ENCODE results near the gene NRP2. TPM values are rescaled to one million over a fixed set of nuclear protein-coding genes. Genes with fewer than 3 reads are reported as not detected.

NRP2 gene
- total RNA-seq, 4 donors from 2014 or later: 195 to 440 (median 314) TPM

DNA sequence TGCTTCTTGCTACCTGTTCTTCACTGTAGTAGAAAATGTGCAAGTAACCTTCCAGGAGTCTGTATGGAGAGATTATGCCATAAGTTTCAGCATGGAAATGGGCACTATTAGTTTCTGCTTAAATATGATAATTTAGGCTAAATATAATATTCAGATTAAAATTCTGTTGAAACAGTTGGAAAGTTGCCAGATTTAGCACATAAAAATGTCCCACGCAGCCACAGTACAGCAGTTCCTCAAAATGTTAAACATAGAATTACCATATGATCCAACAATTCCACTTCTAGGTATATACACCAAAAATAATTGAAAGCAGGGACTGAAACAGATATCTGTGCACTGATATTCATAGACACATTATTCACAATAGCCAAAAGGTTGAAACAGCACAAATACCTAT, 121.2 kb downstream of the NRP2 start:
- intact Hi-C loops (cut with DNase I): no loop called here
- H3K4me3 ChIP-seq: no peak overlapping the region
- TF ChIP-seq, protein P1, sequence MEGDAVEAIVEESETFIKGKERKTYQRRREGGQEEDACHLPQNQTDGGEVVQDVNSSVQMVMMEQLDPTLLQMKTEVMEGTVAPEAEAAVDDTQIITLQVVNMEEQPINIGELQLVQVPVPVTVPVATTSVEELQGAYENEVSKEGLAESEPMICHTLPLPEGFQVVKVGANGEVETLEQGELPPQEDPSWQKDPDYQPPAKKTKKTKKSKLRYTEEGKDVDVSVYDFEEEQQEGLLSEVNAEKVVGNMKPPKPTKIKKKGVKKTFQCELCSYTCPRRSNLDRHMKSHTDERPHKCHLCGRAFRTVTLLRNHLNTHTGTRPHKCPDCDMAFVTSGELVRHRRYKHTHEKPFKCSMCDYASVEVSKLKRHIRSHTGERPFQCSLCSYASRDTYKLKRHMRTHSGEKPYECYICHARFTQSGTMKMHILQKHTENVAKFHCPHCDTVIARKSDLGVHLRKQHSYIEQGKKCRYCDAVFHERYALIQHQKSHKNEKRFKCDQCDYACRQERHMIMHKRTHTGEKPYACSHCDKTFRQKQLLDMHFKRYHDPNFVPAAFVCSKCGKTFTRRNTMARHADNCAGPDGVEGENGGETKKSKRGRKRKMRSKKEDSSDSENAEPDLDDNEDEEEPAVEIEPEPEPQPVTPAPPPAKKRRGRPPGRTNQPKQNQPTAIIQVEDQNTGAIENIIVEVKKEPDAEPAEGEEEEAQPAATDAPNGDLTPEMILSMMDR (IDR thresholded peaks at IDR 0.05): no peak
- no peak for TF ChIP-seq POLR2A (IDR thresholded peaks at IDR 0.05; ENCODE audit: low read depth)
- TF ChIP-seq POLR2AphosphoS5 (IDR thresholded peaks at IDR 0.05): no peak
- TF ChIP-seq EP300 (IDR thresholded peaks at IDR 0.05): no peak
- 67% methylated on average over 1 of the region's 1 CpG for WGBS
- H3K27me3 ChIP-seq: no peaks in the 10 kb centered on the region
- H3K36me3 ChIP-seq: no peaks in the 10 kb centered on the region
- peak overlapping the region in 2 of 4 donors; percentile 94 to 98 for H3K27ac ChIP-seq (replicated peaks in 1 of 4)
- H3K9me3 ChIP-seq: peaks cover 0 to 9% (median 6%) of the 10 kb centered on the region in 4 donors
- DNase-seq (ENCODE audit: extremely low spot score): no peak
- peaks cover 7 to 71% (median 57%) of the 10 kb centered on the region in 4 donors for H3K4me1 ChIP-seq

DNA sequence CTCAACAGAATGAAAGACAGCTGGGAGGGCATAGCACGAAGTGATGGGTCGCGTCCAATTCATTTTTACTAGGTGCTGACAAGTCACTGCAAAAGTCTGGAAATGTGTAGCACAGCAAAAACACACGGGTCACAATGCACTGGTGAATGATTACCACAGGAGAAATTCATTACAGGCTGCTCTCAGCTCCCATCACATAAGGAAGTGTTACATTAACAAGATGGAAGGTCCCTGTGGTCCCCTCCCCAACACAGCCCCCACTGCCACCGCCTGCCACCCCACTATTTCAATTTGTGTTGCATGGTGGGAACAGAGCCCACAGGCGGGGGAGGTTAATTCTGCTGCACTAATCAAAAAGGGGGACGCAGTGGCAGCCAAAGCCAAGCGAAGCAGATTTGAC, 122.8 kb downstream of the NRP2 start:
- Histone ChIP-seq H3K4me1 (peaks cover 7 to 80% (median 65%) of the 10 kb centered on the region in 4 donors), H3K4me3 (no peak overlapping the region), H3K27me3 (no peaks in the 10 kb centered on the region), H3K9me3 (no peaks in the 10 kb centered on the region), H3K36me3 (no peaks in the 10 kb centered on the region), H3K27ac (replicated peaks in 1 of 4) (peak overlapping the region in 1 of 4 donors; percentile 43)
- WGBS: 95% methylated on average over 7 of the region's 8 CpGs
- TF ChIP-seq POLR2AphosphoS5 (IDR thresholded peaks at IDR 0.05) (no peak), EP300 (IDR thresholded peaks at IDR 0.05) (no peak), POLR2A (IDR thresholded peaks at IDR 0.05; ENCODE audit: low read depth) (no peak)
- TF ChIP-seq, protein P1 (IDR thresholded peaks at IDR 0.05): no peak
- DNase-seq (ENCODE audit: extremely low spot score): no peak
- intact Hi-C loops (cut with DNase I): no loop called here

DNA sequence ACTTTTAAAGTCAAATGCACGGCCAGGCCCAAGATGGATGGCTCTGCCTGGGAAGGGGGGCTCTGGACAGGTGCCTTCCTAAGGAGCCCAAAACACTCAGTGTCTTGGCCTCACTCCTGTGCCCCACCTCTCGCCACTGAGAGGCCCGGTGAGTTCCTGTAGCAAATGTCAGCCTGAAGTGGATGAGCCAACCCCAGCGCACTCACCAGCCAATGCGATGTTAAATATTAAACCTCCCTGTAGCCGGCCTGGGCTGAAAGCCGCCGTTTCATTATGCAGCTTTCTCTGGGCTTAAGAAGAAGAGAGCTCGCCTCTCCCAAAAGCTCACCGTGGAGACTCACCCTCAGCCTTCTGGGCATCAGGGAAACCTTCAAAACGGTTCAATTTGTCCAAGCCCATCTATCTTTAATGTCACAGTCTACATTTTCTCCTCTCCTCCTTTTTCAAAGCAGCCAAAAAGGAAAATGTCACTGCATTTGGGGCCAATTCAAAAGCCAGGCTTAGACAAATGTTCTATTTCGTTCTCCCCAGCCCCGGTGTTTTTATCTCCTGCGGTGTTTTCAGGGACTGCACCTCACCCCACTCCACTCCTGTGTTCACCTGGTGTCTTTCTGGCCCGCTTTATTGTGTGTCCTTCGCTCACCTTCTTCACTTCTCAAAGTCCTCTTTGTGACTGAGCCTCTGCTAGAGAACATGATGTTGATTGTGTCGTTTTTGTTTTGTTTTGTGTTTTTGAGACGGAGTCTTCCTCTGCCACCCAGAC, 124.0 kb downstream of the NRP2 start:
- DNase-seq (ENCODE audit: extremely low spot score): no peak
- 79% methylated on average over 16 of the region's 18 CpGs for WGBS
- H3K27me3 ChIP-seq: no peaks in the 10 kb centered on the region
- no peak overlapping the region for H3K4me3 ChIP-seq
- peaks cover under 1 to 68% (median 54%) of the 10 kb centered on the region in 4 donors for H3K4me1 ChIP-seq
- no peaks in the 10 kb centered on the region for H3K9me3 ChIP-seq
- peak overlapping the region in 3 of 4 donors; percentile 35 to 73 (median 43) for H3K27ac ChIP-seq (replicated peaks in 1 of 4)
- no peak for TF ChIP-seq EP300 (IDR thresholded peaks at IDR 0.05)
- TF ChIP-seq, protein P1 (IDR thresholded peaks at IDR 0.05): no peak
- no peak for TF ChIP-seq POLR2AphosphoS5 (IDR thresholded peaks at IDR 0.05)
- no peak for TF ChIP-seq POLR2A (IDR thresholded peaks at IDR 0.05; ENCODE audit: low read depth)
- intact Hi-C loops (cut with DNase I): no loop called here
- no peaks in the 10 kb centered on the region for H3K36me3 ChIP-seq

DNA sequence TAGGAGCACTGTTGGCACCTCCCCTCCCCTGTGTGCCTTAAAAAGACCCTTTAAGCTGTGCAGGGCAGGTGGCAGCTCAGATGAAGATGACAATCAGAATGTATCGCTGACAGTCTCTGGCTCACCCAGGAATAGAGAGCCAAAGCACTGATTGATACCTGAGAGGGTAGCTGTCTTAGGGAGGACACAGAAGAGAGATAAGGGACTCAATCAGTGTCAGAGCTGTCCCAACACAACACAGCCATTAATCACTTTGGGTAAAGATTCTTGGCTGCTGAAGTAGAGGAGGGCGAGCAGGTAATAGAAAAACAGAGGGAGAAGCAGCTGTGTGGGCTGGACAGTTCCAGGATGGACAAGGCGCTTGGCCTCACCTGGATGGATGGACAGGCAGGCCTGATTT, 124.9 kb downstream of the NRP2 start:
- TF ChIP-seq, protein P1 (IDR thresholded peaks at IDR 0.05): no peak
- TF ChIP-seq EP300 (IDR thresholded peaks at IDR 0.05) (no peak), POLR2A (IDR thresholded peaks at IDR 0.05; ENCODE audit: low read depth) (no peak), POLR2AphosphoS5 (IDR thresholded peaks at IDR 0.05) (no peak)
- H3K27ac ChIP-seq (replicated peaks in 1 of 4): peak overlapping the region; percentile 27 to 73 (median 48)
- intact Hi-C loops (cut with DNase I): no loop called here
- H3K4me1 ChIP-seq: peaks cover 0 to 59% (median 45%) of the 10 kb centered on the region in 4 donors
- H3K4me3 ChIP-seq: no peak overlapping the region
- DNase-seq (ENCODE audit: extremely low spot score): no peak
- no peaks in the 10 kb centered on the region for H3K9me3 ChIP-seq
- WGBS: 83% methylated on average over 3 of the region's 3 CpGs
- H3K27me3 ChIP-seq: no peaks in the 10 kb centered on the region
- no peaks in the 10 kb centered on the region for H3K36me3 ChIP-seq

All from esophagus muscularis mucosa (tissue), 4 donors.